Measurements from ENCODE around the gene ZCCHC3. TPM values are rescaled to one million over a fixed set of nuclear protein-coding genes. Genes with fewer than 3 reads are reported as not detected.

ZCCHC3 gene
- total RNA-seq, 1 donor = 9.0 TPM

GRCh38 chr20:290084-290831 lies 7.1 kb upstream of the ZCCHC3 start, which contains the start of gene C20orf96:
Gene C20orf96, minus strand, starts transcription at chr20:290750. Its CDS starts 140 bp downstream, at chr20:290610.
- Histone ChIP-seq H3K36me3 (ENCODE audit: insufficient read depth, low read length) (no peaks in the 10 kb centered on the region), H3K9me3 (ENCODE audit: low read depth, low read length) (no peaks in the 10 kb centered on the region), H3K27ac (ENCODE audit: low read depth, low read length) (peak within 1 kb of the TSS; percentile 88), H2AFZ (ENCODE audit: low read length) (peak within 1 kb of the TSS; percentile 98), H3K79me2 (ENCODE audit: insufficient read depth, low read length) (no peaks in the 10 kb centered on the region), H3K4me2 (ENCODE audit: insufficient read depth, low read length) (peak within 1 kb of the TSS; percentile 97), H4K20me1 (ENCODE audit: insufficient read depth, low read length) (no peaks in the 10 kb centered on the region), H3K27me3 (ENCODE audit: insufficient read depth, low read length) (no peaks in the 10 kb centered on the region), H3K4me1 (ENCODE audit: insufficient read depth, low read length) (peaks cover 22% of the 10 kb centered on the region), H3K4me3 (ENCODE audit: insufficient read depth, low read length) (peak within 1 kb of the TSS; percentile 87)
- TF ChIP-seq CTCF (IDR thresholded peaks at IDR 0.05; ENCODE audit: extremely low read depth, low read depth, low read length) = peak; percentile 41
- peak; percentile 99 for DNase-seq (ENCODE audit: insufficient read length, low spot score, missing footprints)

GRCh38 chr20:294602-295001 lies 2.8 kb upstream of the ZCCHC3 start:
- no peak overlapping the region for H3K27ac ChIP-seq (ENCODE audit: low read depth, low read length)
- H2AFZ ChIP-seq (ENCODE audit: low read length) = no peak overlapping the region

GRCh38 chr20:295804-296203 lies 1.6 kb upstream of the ZCCHC3 start:
- no peak for DNase-seq (ENCODE audit: insufficient read length, low spot score, missing footprints)
- Histone ChIP-seq H3K36me3 (ENCODE audit: insufficient read depth, low read length) (no peaks in the 10 kb centered on the region), H3K4me3 (ENCODE audit: insufficient read depth, low read length) (no peak overlapping the region), H3K4me2 (ENCODE audit: insufficient read depth, low read length) (no peak overlapping the region), H3K27me3 (ENCODE audit: insufficient read depth, low read length) (no peaks in the 10 kb centered on the region), H3K4me1 (ENCODE audit: insufficient read depth, low read length) (peaks cover 32% of the 10 kb centered on the region), H3K79me2 (ENCODE audit: insufficient read depth, low read length) (peaks cover 39% of the 10 kb centered on the region), H4K20me1 (ENCODE audit: insufficient read depth, low read length) (peaks cover 25% of the 10 kb centered on the region), H2AFZ (ENCODE audit: low read length) (no peak overlapping the region), H3K27ac (ENCODE audit: low read depth, low read length) (no peak overlapping the region), H3K9me3 (ENCODE audit: low read depth, low read length) (no peaks in the 10 kb centered on the region)
- no peak for TF ChIP-seq CTCF (IDR thresholded peaks at IDR 0.05; ENCODE audit: extremely low read depth, low read depth, low read length)

More at GRCh38 chr20:294602-295001, 2.8 kb upstream of the ZCCHC3 start:
- DNase-seq (ENCODE audit: insufficient read length, low spot score, missing footprints) = no peak
- Histone ChIP-seq H3K27me3 (ENCODE audit: insufficient read depth, low read length) (no peaks in the 10 kb centered on the region), H3K36me3 (ENCODE audit: insufficient read depth, low read length) (no peaks in the 10 kb centered on the region), H3K4me2 (ENCODE audit: insufficient read depth, low read length) (no peak overlapping the region), H3K9me3 (ENCODE audit: low read depth, low read length) (no peaks in the 10 kb centered on the region), H3K4me1 (ENCODE audit: insufficient read depth, low read length) (peaks cover 32% of the 10 kb centered on the region), H3K79me2 (ENCODE audit: insufficient read depth, low read length) (peaks cover 27% of the 10 kb centered on the region), H4K20me1 (ENCODE audit: insufficient read depth, low read length) (peaks cover 13% of the 10 kb centered on the region), H3K4me3 (ENCODE audit: insufficient read depth, low read length) (no peak overlapping the region)
- TF ChIP-seq CTCF (IDR thresholded peaks at IDR 0.05; ENCODE audit: extremely low read depth, low read depth, low read length) = no peak

GRCh38 chr20:297925-298775 lies 780 bp downstream of the ZCCHC3 start:
- Histone ChIP-seq H3K27ac (ENCODE audit: low read depth, low read length) (peak overlapping the region; percentile 86), H3K4me2 (ENCODE audit: insufficient read depth, low read length) (peak overlapping the region; percentile 95), H3K4me1 (ENCODE audit: insufficient read depth, low read length) (peaks cover 21% of the 10 kb centered on the region), H3K9me3 (ENCODE audit: low read depth, low read length) (no peaks in the 10 kb centered on the region), H3K36me3 (ENCODE audit: insufficient read depth, low read length) (no peaks in the 10 kb centered on the region), H2AFZ (ENCODE audit: low read length) (peak overlapping the region; percentile 86), H3K4me3 (ENCODE audit: insufficient read depth, low read length) (peak overlapping the region; percentile 99), H3K27me3 (ENCODE audit: insufficient read depth, low read length) (no peaks in the 10 kb centered on the region), H3K79me2 (ENCODE audit: insufficient read depth, low read length) (peaks cover 46% of the 10 kb centered on the region), H4K20me1 (ENCODE audit: insufficient read depth, low read length) (peaks cover 34% of the 10 kb centered on the region)
- DNase-seq (ENCODE audit: insufficient read length, low spot score, missing footprints) = peak; percentile 96
- no peak for TF ChIP-seq CTCF (IDR thresholded peaks at IDR 0.05; ENCODE audit: extremely low read depth, low read depth, low read length)
